ENCODE data around the gene RPS15.
"Not testable (repeated sequence)": the region's sequence is repeated elsewhere in the genome, so short reads cannot be mapped to it uniquely, and the experiment has no call there.

The RPS15 gene

DNA sequence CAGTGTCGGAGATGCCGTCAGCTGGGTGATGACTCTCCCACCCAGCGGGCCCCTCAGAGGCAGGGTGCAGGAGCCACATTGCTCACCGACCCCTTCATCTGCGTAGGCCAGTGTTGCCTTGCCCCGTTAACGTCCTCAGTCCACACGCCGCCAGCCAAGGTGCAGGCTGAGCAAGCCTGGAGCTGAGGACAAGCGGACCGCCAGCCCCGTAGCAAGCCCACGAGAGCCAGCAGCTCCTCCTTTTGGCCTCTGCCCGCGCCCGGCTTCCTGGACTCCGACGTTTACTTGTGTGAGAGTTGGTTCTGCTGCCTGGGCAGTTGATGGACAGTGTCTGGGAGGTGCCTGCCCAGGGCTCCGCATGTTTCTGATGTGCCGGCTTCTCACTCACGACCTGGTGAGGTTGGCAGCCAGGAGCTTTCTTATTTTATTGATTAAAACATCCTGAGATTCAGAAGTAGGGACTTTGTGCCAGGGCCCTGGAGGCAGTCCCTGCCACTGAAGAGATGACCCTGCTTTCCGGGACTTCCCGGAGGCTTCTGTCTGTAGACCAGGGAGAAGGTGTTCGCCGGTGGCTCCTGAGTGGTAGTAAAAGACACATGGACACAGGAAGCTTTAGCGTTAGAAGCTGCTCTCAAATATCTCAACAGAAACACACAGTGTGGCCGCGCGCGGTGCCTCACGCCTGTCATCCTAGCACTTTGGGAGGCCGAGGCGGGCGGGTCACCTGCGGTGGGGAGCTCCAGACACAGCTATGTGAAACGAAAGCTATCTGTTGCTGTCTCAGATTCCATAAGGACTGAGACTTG, 25.0 kb upstream of the RPS15 start:
- H3K27ac ChIP-seq (ENCODE audit: low read depth, low read length), result no peak overlapping the region
- H3K27me3 ChIP-seq (ENCODE audit: control insufficient read depth, insufficient read depth, low read length), result no peaks in the 10 kb centered on the region
- H3K36me3 ChIP-seq (ENCODE audit: control insufficient read depth, insufficient read depth, low read length), result peaks cover 53% of the 10 kb centered on the region
- H3K4me3 ChIP-seq (ENCODE audit: low read depth, low read length), result no peak overlapping the region
- no peaks in the 10 kb centered on the region for H3K9me3 ChIP-seq (ENCODE audit: control insufficient read depth, insufficient read depth, low read depth, low read length)
- no peak overlapping the region for H3K9ac ChIP-seq (ENCODE audit: low read length)
- H3K4me1 ChIP-seq (ENCODE audit: control insufficient read depth, insufficient read depth, low read length), result peaks cover 52% of the 10 kb centered on the region

- Histone ChIP-seq H3K9ac (ENCODE audit: low read length) (peak overlapping the region; percentile 68), H3K27ac (ENCODE audit: low read depth, low read length) (peak overlapping the region; percentile 44; the same call in 1 of the 2 replicates), H3K36me3 (ENCODE audit: control insufficient read depth, insufficient read depth, low read length) (peaks cover 64% of the 10 kb centered on the region), H3K4me1 (ENCODE audit: control insufficient read depth, insufficient read depth, low read length) (peaks cover 27% of the 10 kb centered on the region), H3K9me3 (ENCODE audit: control insufficient read depth, insufficient read depth, low read depth, low read length) (no peaks in the 10 kb centered on the region), H3K27me3 (ENCODE audit: control insufficient read depth, insufficient read depth, low read length) (no peaks in the 10 kb centered on the region), H3K4me3 (ENCODE audit: low read depth, low read length) (peak overlapping the region; percentile 38)
These were observed 22.0 kb upstream of the RPS15 start for GRCh38 chr19:1416014-1416841.

GRCh38 chr19:1417145-1417544, 21.1 kb upstream of the RPS15 start:
- no peaks in the 10 kb centered on the region for H3K27me3 ChIP-seq (ENCODE audit: control insufficient read depth, insufficient read depth, low read length)
- H3K36me3 ChIP-seq (ENCODE audit: control insufficient read depth, insufficient read depth, low read length), result peaks cover 73% of the 10 kb centered on the region
- no peak overlapping the region for H3K9ac ChIP-seq (ENCODE audit: low read length)
- H3K9me3 ChIP-seq (ENCODE audit: control insufficient read depth, insufficient read depth, low read depth, low read length), result no peaks in the 10 kb centered on the region
- H3K4me1 ChIP-seq (ENCODE audit: control insufficient read depth, insufficient read depth, low read length), result peaks cover 23% of the 10 kb centered on the region
- no peak overlapping the region for H3K27ac ChIP-seq (ENCODE audit: low read depth, low read length)
- H3K4me3 ChIP-seq (ENCODE audit: low read depth, low read length), result no peak overlapping the region

DNA sequence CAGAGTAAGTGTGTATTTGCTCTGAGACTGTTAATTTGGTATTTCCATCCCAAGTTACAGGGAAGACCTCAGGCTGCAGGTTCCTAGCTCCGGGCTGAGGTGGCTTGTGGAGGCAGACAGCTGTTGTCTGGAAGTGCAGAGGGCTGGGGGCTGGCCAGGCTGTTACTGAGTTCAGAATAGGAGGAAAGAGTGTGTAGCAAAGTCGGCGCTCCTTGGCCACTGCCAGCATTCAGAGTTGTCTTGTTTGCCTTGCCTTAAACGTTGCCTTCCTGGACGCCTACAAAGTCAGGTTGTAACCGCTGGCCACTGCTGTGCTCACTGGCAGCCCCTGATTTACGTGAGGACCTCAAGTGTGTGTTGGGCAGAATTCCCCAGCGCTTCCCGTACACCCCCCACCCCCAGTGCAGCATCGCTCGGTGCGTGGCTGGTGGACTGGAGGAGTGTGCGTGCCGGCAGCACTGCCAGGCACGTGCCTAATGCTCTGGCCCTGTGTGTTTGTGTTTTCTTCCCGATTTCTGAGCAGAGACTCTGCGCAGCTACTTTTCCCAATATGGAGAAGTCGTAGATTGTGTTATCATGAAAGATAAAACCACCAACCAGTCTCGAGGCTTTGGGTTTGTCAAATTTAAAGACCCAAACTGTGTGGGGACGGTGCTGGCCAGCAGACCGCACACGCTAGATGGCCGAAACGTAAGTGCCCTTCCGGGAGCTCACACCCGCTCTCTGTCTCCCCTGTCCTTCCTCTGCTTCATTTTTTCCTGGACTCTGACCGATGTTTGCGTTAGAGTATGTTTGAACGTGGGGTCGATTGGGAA, 20.3 kb upstream of the RPS15 start:
- Histone ChIP-seq H3K4me3 (ENCODE audit: low read depth, low read length) (no peak overlapping the region), H3K27me3 (ENCODE audit: control insufficient read depth, insufficient read depth, low read length) (no peaks in the 10 kb centered on the region), H3K36me3 (ENCODE audit: control insufficient read depth, insufficient read depth, low read length) (peaks cover 76% of the 10 kb centered on the region), H3K9ac (ENCODE audit: low read length) (no peak overlapping the region), H3K27ac (ENCODE audit: low read depth, low read length) (no peak overlapping the region), H3K9me3 (ENCODE audit: control insufficient read depth, insufficient read depth, low read depth, low read length) (no peaks in the 10 kb centered on the region), H3K4me1 (ENCODE audit: control insufficient read depth, insufficient read depth, low read length) (peaks cover 23% of the 10 kb centered on the region)

DNA sequence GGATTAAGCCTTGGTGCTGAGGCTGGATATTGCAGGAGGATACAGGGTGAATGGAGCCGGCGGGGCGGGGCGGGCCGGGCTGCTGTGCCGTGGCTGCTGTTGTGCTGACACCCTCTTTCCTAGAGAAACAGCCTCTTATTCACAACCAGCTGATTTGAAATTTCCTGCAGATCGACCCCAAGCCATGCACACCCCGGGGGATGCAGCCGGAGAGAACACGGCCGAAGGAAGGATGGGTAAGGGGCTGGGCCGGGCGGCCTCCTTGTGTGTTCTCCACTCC, 19.8 kb upstream of the RPS15 start:
- H3K4me1 ChIP-seq (ENCODE audit: control insufficient read depth, insufficient read depth, low read length), result peaks cover 27% of the 10 kb centered on the region
- peaks cover 76% of the 10 kb centered on the region for H3K36me3 ChIP-seq (ENCODE audit: control insufficient read depth, insufficient read depth, low read length)
- H3K9me3 ChIP-seq (ENCODE audit: control insufficient read depth, insufficient read depth, low read depth, low read length), result no peaks in the 10 kb centered on the region
- H3K9ac ChIP-seq (ENCODE audit: low read length), result no peak overlapping the region
- no peak overlapping the region for H3K4me3 ChIP-seq (ENCODE audit: low read depth, low read length)
- H3K27me3 ChIP-seq (ENCODE audit: control insufficient read depth, insufficient read depth, low read length), result no peaks in the 10 kb centered on the region
- no peak overlapping the region for H3K27ac ChIP-seq (ENCODE audit: low read depth, low read length)

DNA sequence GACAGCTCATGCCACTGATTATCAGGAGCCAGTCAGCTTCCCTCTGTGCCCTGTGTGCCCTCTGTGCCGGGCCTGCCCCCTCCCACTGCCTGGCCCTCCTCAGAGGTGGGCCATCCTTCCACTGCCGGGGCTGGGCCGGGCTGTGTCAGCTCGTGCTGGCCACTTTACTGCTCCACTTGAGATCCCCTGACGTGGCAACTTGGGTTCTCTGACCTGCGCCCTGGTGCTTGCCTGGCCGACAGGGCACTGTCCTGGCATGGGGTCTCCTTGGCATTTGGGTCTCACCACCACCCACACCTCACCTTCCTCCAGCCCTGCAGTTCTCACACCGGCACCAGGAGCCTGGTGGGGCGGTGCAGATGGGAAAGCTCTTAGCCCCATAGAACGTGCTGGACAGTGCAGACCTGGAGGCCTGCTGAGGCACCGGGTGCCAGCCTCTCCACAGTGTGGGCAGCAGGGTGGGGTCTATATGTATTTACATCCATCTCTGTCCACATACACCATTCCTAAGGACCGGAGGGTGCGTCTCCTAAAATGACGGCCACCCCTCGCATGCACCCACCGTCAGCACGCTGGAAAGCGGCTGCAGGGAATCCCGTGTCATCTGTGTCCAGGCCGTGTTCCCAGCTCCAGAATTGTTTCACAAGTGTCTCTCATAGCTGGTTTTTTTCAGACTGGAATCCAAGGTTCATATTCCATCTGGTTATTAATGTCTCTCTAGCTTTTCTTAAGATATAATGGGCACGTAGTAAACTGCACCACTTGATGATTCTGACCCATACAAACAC, 19.1 kb upstream of the RPS15 start:
- H3K27me3 ChIP-seq (ENCODE audit: control insufficient read depth, insufficient read depth, low read length), result no peaks in the 10 kb centered on the region
- peaks cover 80% of the 10 kb centered on the region for H3K36me3 ChIP-seq (ENCODE audit: control insufficient read depth, insufficient read depth, low read length)
- peaks cover 32% of the 10 kb centered on the region for H3K4me1 ChIP-seq (ENCODE audit: control insufficient read depth, insufficient read depth, low read length)
- no peak overlapping the region for H3K4me3 ChIP-seq (ENCODE audit: low read depth, low read length)
- H3K9ac ChIP-seq (ENCODE audit: low read length), result no peak overlapping the region
- no peak overlapping the region for H3K27ac ChIP-seq (ENCODE audit: low read depth, low read length)
- no peaks in the 10 kb centered on the region for H3K9me3 ChIP-seq (ENCODE audit: control insufficient read depth, insufficient read depth, low read depth, low read length)

GRCh38 chr19:1420085-1420484, 18.1 kb upstream of the RPS15 start:
- H3K36me3 ChIP-seq (ENCODE audit: control insufficient read depth, insufficient read depth, low read length), result peaks cover 89% of the 10 kb centered on the region

GRCh38 chr19:1420590-1420989, 17.6 kb upstream of the RPS15 start:
- Histone ChIP-seq H3K27ac (ENCODE audit: low read depth, low read length) (no peak overlapping the region), H3K9me3 (ENCODE audit: control insufficient read depth, insufficient read depth, low read depth, low read length) (no peaks in the 10 kb centered on the region), H3K4me1 (ENCODE audit: control insufficient read depth, insufficient read depth, low read length) (peaks cover 23% of the 10 kb centered on the region), H3K27me3 (ENCODE audit: control insufficient read depth, insufficient read depth, low read length) (no peaks in the 10 kb centered on the region), H3K36me3 (ENCODE audit: control insufficient read depth, insufficient read depth, low read length) (peaks cover 94% of the 10 kb centered on the region), H3K4me3 (ENCODE audit: low read depth, low read length) (no peak overlapping the region), H3K9ac (ENCODE audit: low read length) (no peak overlapping the region)

More at GRCh38 chr19:1420085-1420484, 18.1 kb upstream of the RPS15 start:
- not testable (repeated sequence) for H3K27me3 ChIP-seq (ENCODE audit: control insufficient read depth, insufficient read depth, low read length); H3K9me3 ChIP-seq (ENCODE audit: control insufficient read depth, insufficient read depth, low read depth, low read length); H3K4me3 ChIP-seq (ENCODE audit: low read depth, low read length); H3K27ac ChIP-seq (ENCODE audit: low read depth, low read length); H3K9ac ChIP-seq (ENCODE audit: low read length)
- H3K4me1 ChIP-seq (ENCODE audit: control insufficient read depth, insufficient read depth, low read length), result peaks cover 28% of the 10 kb centered on the region

DNA sequence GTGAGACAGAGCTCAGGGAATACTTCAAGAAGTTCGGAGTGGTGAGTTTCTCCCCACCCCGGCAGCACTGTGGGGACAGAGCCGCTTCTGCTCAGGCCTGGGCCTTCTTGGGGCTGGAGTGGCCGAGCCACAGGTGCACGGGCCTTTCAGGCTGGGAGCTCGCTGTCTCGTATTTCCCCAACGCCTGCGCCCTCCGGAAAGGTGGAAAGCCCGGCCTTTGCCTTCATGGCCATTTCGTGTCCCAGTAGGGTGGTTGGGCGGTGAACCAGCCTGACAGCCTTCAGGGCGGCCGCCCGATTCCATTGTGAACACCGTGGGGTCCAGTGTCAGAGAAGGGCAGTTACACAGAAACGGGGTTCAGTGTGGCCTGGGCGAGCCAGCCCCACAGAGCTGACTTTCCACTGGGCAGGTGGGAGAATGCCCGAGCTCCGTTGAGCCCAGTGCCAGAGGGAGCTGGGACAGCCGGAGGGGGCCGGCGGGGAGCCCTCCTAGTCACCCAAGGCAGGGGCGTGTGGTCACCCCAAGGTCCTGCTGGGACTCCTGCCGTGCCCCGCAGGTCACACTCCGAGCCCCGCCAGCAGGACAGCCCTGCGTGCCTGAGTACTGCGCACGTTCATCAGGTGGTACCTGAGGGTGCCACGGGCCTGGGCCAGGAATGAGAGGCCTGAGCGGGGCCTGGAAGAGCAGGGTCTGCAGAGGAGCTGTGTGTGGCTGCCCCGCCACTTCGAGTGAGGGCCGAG, 16.8 kb upstream of the RPS15 start:
- Histone ChIP-seq H3K4me3 (ENCODE audit: low read depth, low read length) (no peak overlapping the region), H3K9ac (ENCODE audit: low read length) (no peak overlapping the region), H3K36me3 (ENCODE audit: control insufficient read depth, insufficient read depth, low read length) (peaks cover 98% of the 10 kb centered on the region), H3K4me1 (ENCODE audit: control insufficient read depth, insufficient read depth, low read length) (peaks cover 15% of the 10 kb centered on the region; the same call in 1 of the 2 replicates), H3K27me3 (ENCODE audit: control insufficient read depth, insufficient read depth, low read length) (no peaks in the 10 kb centered on the region), H3K9me3 (ENCODE audit: control insufficient read depth, insufficient read depth, low read depth, low read length) (no peaks in the 10 kb centered on the region), H3K27ac (ENCODE audit: low read depth, low read length) (no peak overlapping the region)

- Histone ChIP-seq H3K4me3 (ENCODE audit: low read depth, low read length) (no peak overlapping the region), H3K9me3 (ENCODE audit: control insufficient read depth, insufficient read depth, low read depth, low read length) (no peaks in the 10 kb centered on the region), H3K9ac (ENCODE audit: low read length) (no peak overlapping the region), H3K36me3 (ENCODE audit: control insufficient read depth, insufficient read depth, low read length) (peaks cover 99% of the 10 kb centered on the region), H3K4me1 (ENCODE audit: control insufficient read depth, insufficient read depth, low read length) (peaks cover 12% of the 10 kb centered on the region; the same call in 1 of the 2 replicates), H3K27me3 (ENCODE audit: control insufficient read depth, insufficient read depth, low read length) (no peaks in the 10 kb centered on the region), H3K27ac (ENCODE audit: low read depth, low read length) (no peak overlapping the region)
These were observed 16.3 kb upstream of the RPS15 start for GRCh38 chr19:1421958-1422305.

All from HUES6 (cell line).